Karpas-422 (cell line): ENCODE results near the gene PRDM13. TPM values are rescaled to one million over a fixed set of nuclear protein-coding genes. Genes with fewer than 3 reads are reported as not detected.
A peak's percentile ranks its signal among the peaks of the same experiment; 100 is the strongest.

Experiments
- DNase-seq: peaks from one replicate; pipeline ENCODE4 v3.0.0-alpha.2; 2015
- H2AFZ ChIP-seq: fragments of 200-600 bp; sonication (generic); 2 replicates; pipeline ENCODE4 v1.6.1; 2014; ENCODE audit warnings: antibody characterized with exemption, low read length, mixed read lengths
- H3K27ac ChIP-seq: fragments of 200-600 bp; sonication (generic); 2 replicates; pipeline ENCODE4 v1.5.1; 2014; ENCODE audit warnings: mild to moderate bottlenecking, low read length, moderate library complexity
- H3K27me3 ChIP-seq: fragments of 200-600 bp; sonication (generic); 2 replicates; pipeline ENCODE4 v1.6.1; 2014; ENCODE audit warnings: low read length, mixed read lengths
- H3K36me3 ChIP-seq: fragments of 200-600 bp; sonication (generic); 2 replicates; pipeline ENCODE4 v1.6.1; 2014; ENCODE audit warnings: low read length, mixed read lengths; ENCODE audit not compliant: insufficient read depth
- H3K4me1 ChIP-seq: fragments of 200-600 bp; sonication (generic); 2 replicates; pipeline ENCODE4 v1.6.1; 2014; ENCODE audit warnings: mild to moderate bottlenecking, low read length, mixed read lengths
- H3K4me2 ChIP-seq: fragments of 200-600 bp; sonication (generic); 2 replicates; pipeline ENCODE4 v1.6.1; 2014; ENCODE audit warnings: low read length, low read depth, mild to moderate bottlenecking; ENCODE audit not compliant: poor library complexity, severe bottlenecking
- H3K4me3 ChIP-seq: fragments of 200-600 bp; sonication (generic); 2 replicates; pipeline ENCODE4 v1.5.1; 2014; ENCODE audit warnings: mild to moderate bottlenecking, antibody characterized with exemption, low read length, mixed read lengths
- H3K79me2 ChIP-seq: fragments of 200-600 bp; sonication (generic); 2 replicates; pipeline ENCODE4 v1.6.1; 2014; ENCODE audit warnings: mild to moderate bottlenecking, low read length, mixed read lengths
- H3K9ac ChIP-seq: fragments of 200-600 bp; sonication (generic); 2 replicates; pipeline ENCODE4 v1.6.0; 2014; ENCODE audit warnings: low read length
- H3K9me2 ChIP-seq: fragments of 200-600 bp; sonication (generic), shearing (Covaris generic); replicated peaks from 2 replicates; pipeline ENCODE4 v1.6.0; 2014; ENCODE audit warnings: mild to moderate bottlenecking, low read length, moderate library complexity; ENCODE audit not compliant: insufficient read depth
- H3K9me3 ChIP-seq: fragments of 300-700, 200-600 bp; sonication (generic); 2 replicates; pipeline ENCODE4 v1.6.1; 2014; ENCODE audit warnings: low read length, mixed read lengths
- H4K20me1 ChIP-seq: fragments of 200-600 bp; sonication (generic); 2 replicates; pipeline ENCODE4 v1.6.1; 2014; ENCODE audit warnings: mild to moderate bottlenecking, antibody characterized with exemption, low read length, low read depth; ENCODE audit not compliant: insufficient read depth
- total RNA-seq: library from RNA; depleted of rRNA; stranded (reverse); fragments of >200 nt; shearing (Covaris generic); gene quantifications from 2 replicates; pipeline ENCODE4 v1.2.3, GENCODE V29; 2014; ENCODE audit warnings: low replicate concordance

PRDM13 gene
- total RNA-seq, 1 experiment from 2014 or later = not detected

DNA sequence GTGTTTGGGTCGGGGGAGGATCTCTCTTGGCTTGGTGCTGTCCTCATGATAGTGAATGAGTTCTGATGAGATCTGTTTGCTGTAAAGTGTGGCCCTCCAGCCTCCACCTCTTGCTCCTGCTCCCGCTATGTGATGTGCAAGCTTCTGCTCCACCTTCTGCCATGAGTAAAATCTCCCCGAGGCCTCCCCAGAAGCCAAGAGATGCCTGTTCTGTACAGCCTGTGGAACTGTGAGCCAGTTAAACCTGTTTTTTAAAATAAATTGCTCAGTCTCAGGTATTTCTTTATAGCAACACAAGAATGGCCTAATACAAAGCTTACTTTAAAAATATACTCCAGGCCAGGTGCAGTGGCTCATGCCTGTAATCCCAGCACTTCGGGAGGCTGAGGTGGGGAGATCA lies 26.9 kb upstream of the PRDM13 start:
- Histone ChIP-seq H4K20me1 (no peaks in the 10 kb centered on the region), H3K4me3 (no peak overlapping the region), H3K27ac (no peak overlapping the region), H3K9me2 (no peaks in the 10 kb centered on the region), H3K9ac (no peak overlapping the region), H3K4me1 (no peaks in the 10 kb centered on the region), H3K27me3 (no peaks in the 10 kb centered on the region), H2AFZ (no peak overlapping the region), H3K4me2 (no peak overlapping the region), H3K36me3 (no peaks in the 10 kb centered on the region), H3K79me2 (no peaks in the 10 kb centered on the region), H3K9me3 (no peaks in the 10 kb centered on the region)
- no peak for DNase-seq

GRCh38 chr6:99587792-99588191 lies 18.8 kb upstream of the PRDM13 start:
- Histone ChIP-seq H3K36me3 (no peaks in the 10 kb centered on the region), H4K20me1 (no peaks in the 10 kb centered on the region), H3K9ac (no peak overlapping the region), H3K9me2 (no peaks in the 10 kb centered on the region), H3K27me3 (no peaks in the 10 kb centered on the region), H3K79me2 (no peaks in the 10 kb centered on the region), H3K27ac (no peak overlapping the region), H3K4me1 (peaks cover 5% of the 10 kb centered on the region), H2AFZ (no peak overlapping the region), H3K4me3 (no peak overlapping the region), H3K9me3 (no peaks in the 10 kb centered on the region), H3K4me2 (no peak overlapping the region)
- DNase-seq = no peak

- no peaks in the 10 kb centered on the region for H3K9me3 ChIP-seq
- no peaks in the 10 kb centered on the region for H4K20me1 ChIP-seq
- no peaks in the 10 kb centered on the region for H3K27me3 ChIP-seq
- peak overlapping the region; percentile 61 for H3K4me3 ChIP-seq
- no peaks in the 10 kb centered on the region for H3K36me3 ChIP-seq
- H3K9ac ChIP-seq = peak overlapping the region; percentile 63
- H2AFZ ChIP-seq = peak overlapping the region; percentile 11; the same call in 1 of the 2 replicates
- peak overlapping the region; percentile 68 for H3K4me2 ChIP-seq
- DNase-seq = peak; percentile 76
- no peak overlapping the region for H3K27ac ChIP-seq
- H3K79me2 ChIP-seq = no peaks in the 10 kb centered on the region
- H3K4me1 ChIP-seq = peaks cover 5% of the 10 kb centered on the region
- no peaks in the 10 kb centered on the region for H3K9me2 ChIP-seq
These were observed 17.9 kb upstream of the PRDM13 start for GRCh38 chr6:99588618-99589289.

DNA sequence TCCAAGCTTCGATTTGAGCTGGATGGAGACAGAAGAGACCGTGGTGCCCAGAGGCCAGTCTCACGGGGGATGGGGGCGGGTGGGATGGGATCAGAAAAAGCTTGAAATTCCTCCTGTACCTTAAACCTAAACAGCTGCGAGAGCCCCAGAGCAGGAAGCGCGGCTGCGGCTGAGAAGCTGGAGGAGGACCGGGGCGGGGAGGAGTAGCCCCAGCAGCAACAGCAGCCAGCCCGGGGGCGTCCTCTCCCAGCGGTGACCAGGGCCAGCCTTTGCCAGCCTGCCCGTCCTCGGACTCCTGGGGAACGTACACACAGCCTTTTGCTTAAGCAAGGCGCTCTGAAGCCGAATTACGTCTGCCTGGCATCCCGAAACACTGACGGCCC lies 17.4 kb upstream of the PRDM13 start:
- H3K36me3 ChIP-seq = no peaks in the 10 kb centered on the region
- no peaks in the 10 kb centered on the region for H3K79me2 ChIP-seq
- H2AFZ ChIP-seq = 0 out of 2 replicates have a peak overlapping the region, but pooled peaks have one; percentile 11
- no peaks in the 10 kb centered on the region for H3K27me3 ChIP-seq
- peak overlapping the region; percentile 63 for H3K9ac ChIP-seq
- no peaks in the 10 kb centered on the region for H3K9me2 ChIP-seq
- peak overlapping the region; percentile 68 for H3K4me2 ChIP-seq
- H3K4me1 ChIP-seq = peaks cover 5% of the 10 kb centered on the region
- H3K27ac ChIP-seq = no peak overlapping the region
- H3K4me3 ChIP-seq = peak overlapping the region; percentile 61
- no peaks in the 10 kb centered on the region for H4K20me1 ChIP-seq
- H3K9me3 ChIP-seq = no peaks in the 10 kb centered on the region
- peak; percentile 44 for DNase-seq

DNA sequence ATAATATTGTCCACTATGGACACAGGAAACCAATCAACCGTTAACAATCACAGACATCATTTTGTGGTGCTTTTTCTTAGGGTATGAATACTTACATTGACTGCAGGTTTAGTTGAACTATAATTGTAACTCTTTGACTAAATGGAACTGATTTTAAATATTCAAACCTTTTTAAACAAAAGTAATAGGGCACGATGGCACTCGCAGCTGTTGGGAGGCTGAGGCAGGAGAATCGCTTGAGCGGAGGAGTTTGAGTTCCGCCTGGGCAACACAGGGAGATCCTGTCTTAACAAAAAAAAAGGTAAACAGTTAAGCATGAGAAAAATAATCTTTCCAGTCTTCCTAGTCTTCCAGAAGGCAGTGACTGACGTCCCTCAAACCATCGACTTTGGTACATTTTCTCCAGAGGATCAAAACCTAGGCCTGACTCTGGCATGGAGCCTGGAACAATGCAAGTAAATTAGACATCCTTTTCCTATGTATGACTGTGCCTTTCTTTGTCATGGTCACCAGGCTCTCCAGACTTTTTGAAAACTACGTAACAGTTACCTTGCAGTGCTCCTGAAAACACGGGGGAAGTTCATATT lies 16.6 kb upstream of the PRDM13 start:
- Histone ChIP-seq H3K79me2 (no peaks in the 10 kb centered on the region), H3K4me2 (peak overlapping the region; percentile 68), H3K27me3 (no peaks in the 10 kb centered on the region), H3K9ac (no peak overlapping the region), H3K9me2 (no peaks in the 10 kb centered on the region), H3K36me3 (no peaks in the 10 kb centered on the region), H3K27ac (no peak overlapping the region), H3K9me3 (no peaks in the 10 kb centered on the region), H3K4me1 (peaks cover 5% of the 10 kb centered on the region), H3K4me3 (no peak overlapping the region), H4K20me1 (no peaks in the 10 kb centered on the region), H2AFZ (no peak overlapping the region)
- no peak for DNase-seq

GRCh38 chr6:99590728-99591672 lies 15.6 kb upstream of the PRDM13 start:
- no peak overlapping the region for H3K9ac ChIP-seq
- no peak overlapping the region for H2AFZ ChIP-seq
- H3K4me2 ChIP-seq = no peak overlapping the region
- H3K9me3 ChIP-seq = no peaks in the 10 kb centered on the region
- no peaks in the 10 kb centered on the region for H3K9me2 ChIP-seq
- no peaks in the 10 kb centered on the region for H3K79me2 ChIP-seq
- H3K27me3 ChIP-seq = no peaks in the 10 kb centered on the region
- H3K27ac ChIP-seq = no peak overlapping the region
- H4K20me1 ChIP-seq = no peaks in the 10 kb centered on the region
- peaks cover 5% of the 10 kb centered on the region for H3K4me1 ChIP-seq
- no peak for DNase-seq
- H3K36me3 ChIP-seq = no peaks in the 10 kb centered on the region
- no peak overlapping the region for H3K4me3 ChIP-seq

DNA sequence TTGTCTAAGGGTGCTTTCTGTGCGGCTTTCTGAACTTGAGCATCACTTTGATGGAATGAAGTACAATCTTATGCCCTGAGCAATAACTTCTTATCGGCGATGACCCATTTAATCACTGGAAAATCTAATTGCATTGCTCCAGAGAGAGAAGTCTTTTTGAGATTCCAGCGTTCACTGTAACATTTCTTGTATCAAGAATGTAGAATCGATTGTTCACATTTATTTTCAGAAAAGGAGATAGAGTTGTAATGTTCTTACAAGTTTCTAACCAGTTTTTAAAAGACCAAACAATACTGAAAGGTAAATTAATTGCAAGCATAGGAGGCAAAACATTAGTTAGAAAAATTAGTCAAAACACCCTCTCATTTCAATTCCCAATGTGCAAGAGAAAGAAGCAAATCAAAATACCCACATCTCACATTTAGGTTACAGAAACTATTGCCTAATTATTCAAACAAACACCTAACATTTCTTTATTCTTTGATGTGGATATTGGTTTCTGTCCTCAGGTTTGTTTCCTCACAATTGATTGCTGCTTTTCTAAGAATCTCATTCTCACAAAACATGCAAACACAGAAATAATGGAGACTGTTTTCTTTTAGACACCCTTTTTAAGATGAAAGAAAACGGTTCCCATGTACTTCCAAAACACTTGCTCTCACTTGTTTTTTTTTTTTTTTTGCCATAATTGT lies 14.8 kb upstream of the PRDM13 start:
- H3K27ac ChIP-seq = no peak overlapping the region
- no peaks in the 10 kb centered on the region for H4K20me1 ChIP-seq
- H3K36me3 ChIP-seq = no peaks in the 10 kb centered on the region
- no peak for DNase-seq
- H2AFZ ChIP-seq = no peak overlapping the region
- H3K4me3 ChIP-seq = no peak overlapping the region
- peaks cover 5% of the 10 kb centered on the region for H3K4me1 ChIP-seq
- no peak overlapping the region for H3K9ac ChIP-seq
- H3K4me2 ChIP-seq = no peak overlapping the region
- no peaks in the 10 kb centered on the region for H3K9me2 ChIP-seq
- H3K27me3 ChIP-seq = no peaks in the 10 kb centered on the region
- no peaks in the 10 kb centered on the region for H3K9me3 ChIP-seq
- no peaks in the 10 kb centered on the region for H3K79me2 ChIP-seq
